ENCODE measurements around the gene CFB. TPM values are rescaled to one million over a fixed set of nuclear protein-coding genes. Genes with fewer than 3 reads are reported as not detected.

The CFB gene
- total and polyA plus RNA-seq, 9 of the 15 experiments (the other 6 are each of a cell fraction or from before 2014, with no cell fraction given): 0.08 to 0.91 (median 0.22) TPM; not detected in 4

GRCh38 chr6:31971993-31972708 is 26.3 kb downstream of the CFB start, which contains the start of gene DXO (continued):
- TF ChIP-seq YY1 (IDR thresholded peaks at IDR 0.05; ENCODE audit: borderline replicate concordance in 1 of 3, control insufficient read depth in 1 of 3, extremely low read depth in 1 of 3, insufficient read depth in 3 of 3, insufficient read length in 1 of 3, insufficient replicate concordance in 2 of 3, low read depth in 1 of 3, low read length in 2 of 3): peak in 2 of 3 experiments; percentile 28 to 37
- no peak for TF ChIP-seq ADNP (tag; IDR thresholded peaks at IDR 0.05)
- peak; percentile 99; the same call in 1 of the 2 replicates for TF ChIP-seq IRF9 (tag; IDR thresholded peaks at IDR 0.05)
- peak; percentile 60 for TF ChIP-seq SPI1 (IDR thresholded peaks at IDR 0.05; ENCODE audit: borderline replicate concordance, low read depth, low read length)
- TF ChIP-seq, protein P1, sequence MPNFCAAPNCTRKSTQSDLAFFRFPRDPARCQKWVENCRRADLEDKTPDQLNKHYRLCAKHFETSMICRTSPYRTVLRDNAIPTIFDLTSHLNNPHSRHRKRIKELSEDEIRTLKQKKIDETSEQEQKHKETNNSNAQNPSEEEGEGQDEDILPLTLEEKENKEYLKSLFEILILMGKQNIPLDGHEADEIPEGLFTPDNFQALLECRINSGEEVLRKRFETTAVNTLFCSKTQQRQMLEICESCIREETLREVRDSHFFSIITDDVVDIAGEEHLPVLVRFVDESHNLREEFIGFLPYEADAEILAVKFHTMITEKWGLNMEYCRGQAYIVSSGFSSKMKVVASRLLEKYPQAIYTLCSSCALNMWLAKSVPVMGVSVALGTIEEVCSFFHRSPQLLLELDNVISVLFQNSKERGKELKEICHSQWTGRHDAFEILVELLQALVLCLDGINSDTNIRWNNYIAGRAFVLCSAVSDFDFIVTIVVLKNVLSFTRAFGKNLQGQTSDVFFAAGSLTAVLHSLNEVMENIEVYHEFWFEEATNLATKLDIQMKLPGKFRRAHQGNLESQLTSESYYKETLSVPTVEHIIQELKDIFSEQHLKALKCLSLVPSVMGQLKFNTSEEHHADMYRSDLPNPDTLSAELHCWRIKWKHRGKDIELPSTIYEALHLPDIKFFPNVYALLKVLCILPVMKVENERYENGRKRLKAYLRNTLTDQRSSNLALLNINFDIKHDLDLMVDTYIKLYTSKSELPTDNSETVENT (CRISPR knock-in tag; IDR thresholded peaks at IDR 0.05): peak; percentile 68
- TF ChIP-seq, protein P2, sequence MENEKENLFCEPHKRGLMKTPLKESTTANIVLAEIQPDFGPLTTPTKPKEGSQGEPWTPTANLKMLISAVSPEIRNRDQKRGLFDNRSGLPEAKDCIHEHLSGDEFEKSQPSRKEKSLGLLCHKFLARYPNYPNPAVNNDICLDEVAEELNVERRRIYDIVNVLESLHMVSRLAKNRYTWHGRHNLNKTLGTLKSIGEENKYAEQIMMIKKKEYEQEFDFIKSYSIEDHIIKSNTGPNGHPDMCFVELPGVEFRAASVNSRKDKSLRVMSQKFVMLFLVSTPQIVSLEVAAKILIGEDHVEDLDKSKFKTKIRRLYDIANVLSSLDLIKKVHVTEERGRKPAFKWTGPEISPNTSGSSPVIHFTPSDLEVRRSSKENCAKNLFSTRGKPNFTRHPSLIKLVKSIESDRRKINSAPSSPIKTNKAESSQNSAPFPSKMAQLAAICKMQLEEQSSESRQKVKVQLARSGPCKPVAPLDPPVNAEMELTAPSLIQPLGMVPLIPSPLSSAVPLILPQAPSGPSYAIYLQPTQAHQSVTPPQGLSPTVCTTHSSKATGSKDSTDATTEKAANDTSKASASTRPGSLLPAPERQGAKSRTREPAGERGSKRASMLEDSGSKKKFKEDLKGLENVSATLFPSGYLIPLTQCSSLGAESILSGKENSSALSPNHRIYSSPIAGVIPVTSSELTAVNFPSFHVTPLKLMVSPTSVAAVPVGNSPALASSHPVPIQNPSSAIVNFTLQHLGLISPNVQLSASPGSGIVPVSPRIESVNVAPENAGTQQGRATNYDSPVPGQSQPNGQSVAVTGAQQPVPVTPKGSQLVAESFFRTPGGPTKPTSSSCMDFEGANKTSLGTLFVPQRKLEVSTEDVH (IDR thresholded peaks at IDR 0.05; ENCODE audit: low read depth, partially characterized antibody): peak; percentile 97
- TF ChIP-seq, protein P3, sequence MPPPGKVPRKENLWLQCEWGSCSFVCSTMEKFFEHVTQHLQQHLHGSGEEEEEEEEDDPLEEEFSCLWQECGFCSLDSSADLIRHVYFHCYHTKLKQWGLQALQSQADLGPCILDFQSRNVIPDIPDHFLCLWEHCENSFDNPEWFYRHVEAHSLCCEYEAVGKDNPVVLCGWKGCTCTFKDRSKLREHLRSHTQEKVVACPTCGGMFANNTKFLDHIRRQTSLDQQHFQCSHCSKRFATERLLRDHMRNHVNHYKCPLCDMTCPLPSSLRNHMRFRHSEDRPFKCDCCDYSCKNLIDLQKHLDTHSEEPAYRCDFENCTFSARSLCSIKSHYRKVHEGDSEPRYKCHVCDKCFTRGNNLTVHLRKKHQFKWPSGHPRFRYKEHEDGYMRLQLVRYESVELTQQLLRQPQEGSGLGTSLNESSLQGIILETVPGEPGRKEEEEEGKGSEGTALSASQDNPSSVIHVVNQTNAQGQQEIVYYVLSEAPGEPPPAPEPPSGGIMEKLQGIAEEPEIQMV (tag; conservative IDR thresholded peaks at IDR 0.05; ENCODE audit: low read depth): no peak
- TF ChIP-seq ZNF124 (CRISPR knock-in tag; IDR thresholded peaks at IDR 0.05): no peak
- no peak for TF ChIP-seq BRF2 (IDR thresholded peaks at IDR 0.05; ENCODE audit: borderline replicate concordance, insufficient read depth, insufficient read length)
- TF ChIP-seq RBBP5 (IDR thresholded peaks at IDR 0.05; ENCODE audit: borderline replicate concordance, insufficient read depth, low read length, poor library complexity, severe bottlenecking): peak; percentile 100
- TF ChIP-seq C11orf30 (IDR thresholded peaks at IDR 0.05; ENCODE audit: low read depth): peak; percentile 98
